ENCODE results near the gene CFAP107.

CFAP107 gene

GRCh38 chr1:12745126-12745991 lies 641 bp upstream of the CFAP107 start:
- no peak for DNase-seq

- DNase-seq: no peak
Measured at GRCh38 chr1:12748778-12749355, 2.9 kb downstream of the CFAP107 start.

DNA sequence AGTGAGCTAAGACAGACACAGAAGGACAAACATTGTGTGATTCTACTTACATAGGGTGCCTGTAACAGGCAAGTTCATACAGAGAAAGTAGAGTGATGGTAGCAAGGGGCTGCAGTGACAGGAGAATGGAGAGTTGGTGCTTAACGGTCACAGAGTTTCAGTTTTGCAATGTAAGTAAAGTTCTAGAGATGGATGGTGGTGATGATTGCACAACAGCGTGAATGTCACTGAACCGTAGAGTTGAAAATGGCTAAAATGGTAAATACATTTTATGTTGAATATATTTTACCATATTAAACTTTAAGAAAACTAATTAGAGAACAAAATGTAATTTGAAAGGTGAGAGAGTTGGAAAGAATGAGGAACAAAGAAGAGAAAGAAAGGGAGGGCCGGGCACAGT lies 8.7 kb downstream of the CFAP107 start:
- DNase-seq: no peak

GRCh38 chr1:12756273-12756672 lies 10.3 kb downstream of the CFAP107 start:
- DNase-seq: no peak

GRCh38 chr1:12756768-12757413 lies 10.9 kb downstream of the CFAP107 start:
- DNase-seq: no peak

GRCh38 chr1:12757836-12758235 lies 11.8 kb downstream of the CFAP107 start:
- DNase-seq: no peak

- DNase-seq: no peak
Measured at GRCh38 chr1:12760256-12760795, 14.3 kb downstream of the CFAP107 start.

- DNase-seq: no peak
Measured at GRCh38 chr1:12761781-12762180, 15.8 kb downstream of the CFAP107 start.

DNA sequence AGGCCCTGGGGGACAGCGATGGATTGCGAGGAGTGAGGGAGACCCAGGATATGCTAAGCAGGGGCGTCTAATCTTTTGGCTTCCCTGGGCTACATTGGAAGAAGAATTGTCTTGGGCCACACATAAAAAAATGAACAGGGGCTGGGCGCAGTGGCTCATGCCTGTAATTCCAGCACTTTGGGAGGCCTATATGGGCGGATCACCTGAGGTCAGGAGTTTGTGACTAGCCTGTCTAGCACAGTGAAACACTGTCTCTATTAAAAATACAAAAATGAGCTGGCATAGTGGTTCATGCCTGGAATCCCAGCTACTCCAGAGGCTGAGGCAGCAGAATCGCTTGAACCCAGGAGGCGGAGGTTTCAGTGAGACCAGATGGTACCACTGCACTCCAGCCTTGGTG lies 16.8 kb downstream of the CFAP107 start:
- DNase-seq: no peak

DNA sequence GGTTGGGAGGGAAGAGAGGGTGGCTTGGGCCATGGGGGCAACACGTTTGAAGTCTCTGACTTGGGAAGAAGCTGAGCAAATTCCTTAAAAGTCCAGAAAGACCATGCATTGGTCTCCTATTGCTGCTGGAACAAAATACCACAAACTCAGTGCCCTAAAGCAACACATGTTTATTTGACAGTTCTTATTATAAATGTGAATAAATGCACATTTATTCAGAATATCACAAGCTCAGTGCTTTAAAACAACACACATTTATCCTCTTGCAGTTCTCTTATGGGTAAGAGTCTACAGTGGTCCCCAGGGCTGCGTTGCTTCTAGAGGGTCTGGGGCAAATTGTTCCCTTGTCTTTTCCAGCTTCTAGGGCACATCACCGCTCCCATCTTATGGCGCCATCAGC lies 17.5 kb downstream of the CFAP107 start:
- DNase-seq: no peak

- DNase-seq: no peak
Measured at GRCh38 chr1:12764016-12764415, 18.0 kb downstream of the CFAP107 start.

- no peak for DNase-seq
Measured at GRCh38 chr1:12769031-12769430, 23.0 kb downstream of the CFAP107 start.

- DNase-seq: no peak
Measured at GRCh38 chr1:12769976-12770505, 24.0 kb downstream of the CFAP107 start.

DNA sequence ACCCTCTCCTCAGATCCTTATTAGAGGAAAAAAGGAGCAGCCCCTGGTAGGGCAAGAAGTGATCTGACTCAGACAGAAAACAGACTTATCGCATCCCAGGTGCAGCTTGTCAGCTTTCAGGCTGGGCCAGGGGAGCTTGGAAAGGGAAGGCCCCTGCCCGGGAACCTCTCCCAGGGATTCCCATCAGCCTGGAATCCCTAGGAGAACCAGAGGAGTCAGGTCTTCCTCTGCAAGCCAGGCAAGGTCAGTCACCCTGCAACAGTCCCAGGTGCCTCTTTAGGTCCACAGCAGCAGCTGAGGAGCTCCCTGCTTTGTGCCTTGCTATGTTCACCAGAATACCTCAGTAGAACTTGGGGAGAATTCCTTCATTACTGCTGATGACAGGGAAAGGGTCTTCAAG lies 24.6 kb downstream of the CFAP107 start:
- no peak for DNase-seq

DNA sequence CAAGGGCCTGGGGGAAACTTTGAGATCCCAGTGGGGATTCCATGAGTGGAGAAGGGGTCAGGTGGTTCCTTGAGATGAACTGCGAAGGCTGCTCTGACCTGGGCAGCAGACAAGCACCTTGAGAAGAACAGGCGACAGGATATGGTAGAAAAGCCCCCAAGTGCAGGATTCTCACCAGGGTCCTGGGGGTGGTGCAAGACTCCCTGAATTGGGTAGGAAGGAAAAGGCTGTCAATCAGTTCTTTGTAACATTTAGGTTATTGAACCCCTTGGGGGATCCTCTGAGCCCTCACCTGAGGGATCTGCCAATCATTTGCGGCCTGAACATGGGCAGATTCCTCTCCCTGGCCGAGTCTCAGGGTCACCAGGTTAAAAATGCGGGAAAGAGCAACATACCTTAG lies 25.2 kb downstream of the CFAP107 start:
- no peak for DNase-seq

- DNase-seq: no peak
Measured at GRCh38 chr1:12772520-12772919, 26.5 kb downstream of the CFAP107 start.

DNA sequence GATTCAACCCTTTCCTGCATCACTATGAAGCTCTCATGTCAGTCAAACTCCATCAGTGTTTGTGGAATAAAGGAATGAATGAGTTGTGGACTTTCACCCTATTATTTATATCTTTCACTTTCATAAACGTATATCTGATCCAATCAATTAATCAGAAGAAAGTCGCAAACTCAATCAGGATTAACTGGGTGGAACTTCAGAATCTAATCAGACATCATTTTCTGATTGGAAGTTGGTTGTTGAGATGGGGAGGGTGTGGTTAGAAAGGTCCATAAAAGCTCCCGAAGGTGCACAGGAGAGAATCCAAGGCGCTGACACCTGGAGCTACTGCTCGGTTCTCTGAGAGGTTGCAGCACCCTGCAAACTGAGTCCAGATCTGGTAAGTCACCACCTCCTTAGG lies 27.4 kb downstream of the CFAP107 start, which contains the start of gene PRAMEF12:
Gene PRAMEF12 (plus strand): TSS at position 301 of the 400 bp plus-strand sequence. CDS start 1,130 bp downstream, outside the sequence.
- no peak for DNase-seq

DNA sequence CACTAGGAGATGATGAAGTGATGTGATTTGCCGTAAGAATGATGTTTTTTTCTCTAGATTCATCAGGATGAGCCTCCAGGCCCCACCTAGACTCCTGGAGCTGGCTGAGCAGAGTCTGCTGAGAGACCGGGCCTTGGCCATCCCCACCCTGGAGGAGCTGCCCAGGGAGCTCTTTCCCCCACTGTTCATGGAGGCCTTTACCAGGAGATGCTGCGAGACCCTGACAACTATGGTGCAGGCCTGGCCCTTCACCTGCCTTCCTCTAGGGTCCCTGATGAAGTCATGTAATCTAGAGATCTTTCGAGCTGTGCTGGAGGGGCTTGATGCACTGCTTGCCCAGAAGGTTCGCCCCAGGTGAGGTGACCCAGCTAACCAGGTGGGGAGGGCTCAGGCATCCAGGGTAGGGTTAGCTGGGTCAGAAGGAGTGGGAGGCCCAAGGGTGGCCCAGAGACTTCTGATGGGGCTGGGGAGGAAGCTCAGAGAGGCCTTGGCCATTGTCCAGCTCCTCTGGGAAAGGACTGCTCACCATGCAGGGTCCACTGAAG lies 28.9 kb downstream of the CFAP107 start:
- no peak for DNase-seq

- no peak for DNase-seq
Measured at GRCh38 chr1:12775443-12775842, 29.4 kb downstream of the CFAP107 start.

GRCh38 chr1:12776801-12777557 lies 31.0 kb downstream of the CFAP107 start:
- DNase-seq: no peak

- DNase-seq: no peak
Measured at GRCh38 chr1:12778061-12778460, 32.1 kb downstream of the CFAP107 start.

GRCh38 chr1:12778907-12779306 lies 32.9 kb downstream of the CFAP107 start:
- DNase-seq: no peak

Measured in NCI-H2029 treated with DMSO at 0.1 percent for 48 hours (cell line).